ENCODE measurements around the gene PIAS4. TPM values are rescaled to one million over a fixed set of nuclear protein-coding genes. Genes with fewer than 3 reads are reported as not detected.

The PIAS4 gene
- total and polyA plus RNA-seq, 2 of the 13 experiments (the other 11 are each of a cell fraction or from before 2014, with no cell fraction given) = 9.0 to 20.1 TPM

- Histone ChIP-seq H2AFZ (ENCODE audit: low read length) (no peak overlapping the region), H3K4me1 (ENCODE audit: insufficient read depth, low read length) (peaks cover 16% of the 10 kb centered on the region), H3K4me2 (ENCODE audit: low read depth, low read length) (no peak overlapping the region), H3K27ac (ENCODE audit: extremely low read length, insufficient read depth, low read length) (no peak overlapping the region), H4K20me1 (ENCODE audit: insufficient read depth, low read length) (0 out of 2 replicates have a peak, but pooled peaks cover 9% of the 10 kb centered on the region), H3K27me3 (ENCODE audit: control insufficient read depth in 1 of 2, insufficient read depth in 2 of 2, low read length in 2 of 2) (no peaks in the 10 kb centered on the region), H3K36me3 (replicated peaks in 1 of 2; ENCODE audit: control insufficient read depth in 1 of 2, insufficient read depth in 2 of 2, low read length in 2 of 2) (peaks cover 15 to 31% of the 10 kb centered on the region in 2 experiments; a peak in 4 of 5 replicates), H3K4me3 (replicated peaks in 1 of 3; ENCODE audit: insufficient read depth in 1 of 3, low read depth in 2 of 3, low read length in 3 of 3) (no peak overlapping the region), H3K9ac (ENCODE audit: insufficient read depth, low read depth, low read length) (no peak overlapping the region), H3K79me2 (ENCODE audit: insufficient read depth, low read length) (peaks cover 24% of the 10 kb centered on the region), H3K9me3 (ENCODE audit: low read length) (no peaks in the 10 kb centered on the region)
- POLR2A ChIA-PET = no interaction called here
- ATAC-seq (no peak), FAIRE-seq (no peak), DNase-seq (ENCODE audit: low spot score) (no peak)
- CTCF ChIA-PET (ENCODE audit: low intra/inter-chr PET ratio, low total read pairs) = no interaction called here
- TF ChIP-seq ZNF639 (CRISPR knock-in tag; conservative IDR thresholded peaks at IDR 0.05) = no peak
- TF ChIP-seq ZNF446 (CRISPR knock-in tag; IDR thresholded peaks at IDR 0.05) = no peak
- TF ChIP-seq ZFX (CRISPR knock-in tag; IDR thresholded peaks at IDR 0.05; ENCODE audit: low read depth) = no peak
- no peak for TF ChIP-seq AFF4 (CRISPR knock-in tag; IDR thresholded peaks at IDR 0.05)
- BruUV-seq (replicated peaks) = no TSS peak
- in situ Hi-C loops (cut with HindIII; ENCODE audit: extremely low pct_ligation_motif_present, low pct_unique_long_range_greater_than_20kb) (no loop called here), intact Hi-C loops (cut with micrococcal nuclease; ENCODE audit: unreplicated experiment) (no loop called here)
- 94% methylated on average over 12 of the region's 20 CpGs for WGBS (ENCODE audit: low lambda C conversion rate)
Observed at GRCh38 chr19:4013886-4014540, 6.5 kb downstream of the PIAS4 start.

Data from HepG2 (cell line).